AG04450 (cell line): ENCODE measurements around the gene DFFB. TPM values are rescaled to one million over a fixed set of nuclear protein-coding genes. Genes with fewer than 3 reads are reported as not detected.

Experiments
- CTCF ChIA-PET: fragments of 300-600, 350-600 bp; formaldehyde crosslinking; extraction: SDS; loops from one replicate; lab custom pipeline; 2022; ENCODE audit warnings: antibody characterized with exemption, inconsistent platforms; lab: Charles Lee
- POLR2A ChIA-PET: fragments of 350-600 bp; formaldehyde crosslinking; extraction: SDS; loops from one replicate; lab custom pipeline; 2021; ENCODE audit warnings: antibody characterized with exemption, inconsistent platforms; lab: Yijun Ruan, JAX
- DNase-seq: peaks from one replicate; pipeline ENCODE4 v3.0.0-alpha.2; 2011; ENCODE audit warnings: low read depth, low spot score
- H3K27ac ChIP-seq: one replicate; pipeline ENCODE4 v1.5.1; 2012; ENCODE audit warnings: low read depth, low read length, control low read depth
- H3K27me3 ChIP-seq: one replicate; pipeline ENCODE4 v1.6.0; 2012; ENCODE audit warnings: low read length; ENCODE audit not compliant: control insufficient read depth, insufficient read depth
- H3K4me3 ChIP-seq: 2 replicates; pipeline ENCODE4 v1.5.1; 2011; ENCODE audit warnings: mild to moderate bottlenecking, low read depth, low read length, control low read depth
- H3K9me3 ChIP-seq: 2 replicates; pipeline ENCODE4 v1.5.1; 2012; ENCODE audit warnings: low read length; ENCODE audit not compliant: control insufficient read depth, insufficient read depth
- CTCF ChIP-seq: IDR thresholded peaks from 2 replicates; pipeline ENCODE4 v1.5.1; 2011; ENCODE audit warnings: low read depth, low read length, control low read depth, inconsistent platforms
- polyA plus RNA-seq: library from polyadenylated mRNA; depleted of rRNA; stranded (reverse); fragments of >200 nt; gene quantifications from 2 replicates; pipeline ENCODE4 v1.2.3, GENCODE V29; 2011

The DFFB gene
- polyA plus RNA-seq, 1 experiment = 6.9 TPM

GRCh38 chr1:3886691-3887090 lies 29.4 kb downstream of the DFFB start:
- H3K4me3 ChIP-seq = no peak overlapping the region
- no peak for DNase-seq
- ChIA-PET POLR2A (no interaction called here), CTCF (no interaction called here)
- H3K27me3 ChIP-seq = no peaks in the 10 kb centered on the region
- H3K27ac ChIP-seq = no peak overlapping the region
- H3K9me3 ChIP-seq = no peaks in the 10 kb centered on the region
- TF ChIP-seq CTCF = no peak

- DNase-seq = no peak
- Histone ChIP-seq H3K4me3 (no peak overlapping the region), H3K27me3 (no peaks in the 10 kb centered on the region), H3K27ac (no peak overlapping the region), H3K9me3 (no peaks in the 10 kb centered on the region)
- ChIA-PET POLR2A (no interaction called here), CTCF (no interaction called here)
- no peak for TF ChIP-seq CTCF
Measured at GRCh38 chr1:3888301-3888700, 31.0 kb downstream of the DFFB start.

- no peak overlapping the region for H3K27ac ChIP-seq
- CTCF ChIA-PET = no interaction called here
- POLR2A ChIA-PET = no interaction called here
- no peaks in the 10 kb centered on the region for H3K9me3 ChIP-seq
- H3K27me3 ChIP-seq = no peaks in the 10 kb centered on the region
- H3K4me3 ChIP-seq = no peak overlapping the region
- no peak for TF ChIP-seq CTCF
- DNase-seq = no peak
Measured at GRCh38 chr1:3889936-3890335, 32.7 kb downstream of the DFFB start.

GRCh38 chr1:3890389-3891328 lies 33.4 kb downstream of the DFFB start:
- no peak overlapping the region for H3K4me3 ChIP-seq
- no peaks in the 10 kb centered on the region for H3K27me3 ChIP-seq
- CTCF ChIA-PET = no interaction called here
- DNase-seq = no peak
- POLR2A ChIA-PET = no interaction called here
- H3K27ac ChIP-seq = no peak overlapping the region
- H3K9me3 ChIP-seq = no peaks in the 10 kb centered on the region
- TF ChIP-seq CTCF = no peak

- POLR2A ChIA-PET = no interaction called here
Measured at GRCh38 chr1:3891329-3891865, 34.1 kb downstream of the DFFB start.

More at GRCh38 chr1:3891329-3891865, 34.1 kb downstream of the DFFB start:
- Histone ChIP-seq H3K9me3 (no peaks in the 10 kb centered on the region), H3K27me3 (no peaks in the 10 kb centered on the region), H3K4me3 (no peak overlapping the region), H3K27ac (no peak overlapping the region)
- TF ChIP-seq CTCF = no peak
- no peak for DNase-seq
- CTCF ChIA-PET = no interaction called here
